ENCODE measurements around the gene ARHGAP32.
"Not testable (repeated sequence)": the region's sequence is repeated elsewhere in the genome, so short reads cannot be mapped to it uniquely, and the experiment has no call there.

ARHGAP32 gene

GRCh38 chr11:128929991-128930390, 262.1 kb downstream of the ARHGAP32 start:
- no peak for DNase-seq (ENCODE audit: low spot score)

DNA sequence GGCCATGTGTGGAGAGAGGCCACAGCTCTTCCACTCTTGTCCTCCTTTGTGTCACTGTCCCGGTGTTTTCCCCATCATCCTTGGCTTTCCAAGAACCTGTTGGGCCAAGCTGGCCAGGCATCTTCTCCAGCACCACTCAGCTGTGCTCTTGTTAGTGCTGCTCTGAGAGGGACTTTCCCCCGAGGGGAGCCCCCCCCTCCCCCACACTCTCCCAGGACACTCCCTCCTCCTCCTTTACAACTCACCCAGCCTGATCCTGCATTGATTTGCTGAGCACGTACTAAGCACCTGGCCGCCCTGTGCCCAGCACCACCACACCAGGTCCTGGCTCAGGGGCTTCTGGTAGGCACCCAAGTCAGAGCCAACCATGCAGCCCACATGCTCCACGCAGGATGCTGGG, 262.7 kb downstream of the ARHGAP32 start:
- DNase-seq (ENCODE audit: low spot score) = no peak

DNA sequence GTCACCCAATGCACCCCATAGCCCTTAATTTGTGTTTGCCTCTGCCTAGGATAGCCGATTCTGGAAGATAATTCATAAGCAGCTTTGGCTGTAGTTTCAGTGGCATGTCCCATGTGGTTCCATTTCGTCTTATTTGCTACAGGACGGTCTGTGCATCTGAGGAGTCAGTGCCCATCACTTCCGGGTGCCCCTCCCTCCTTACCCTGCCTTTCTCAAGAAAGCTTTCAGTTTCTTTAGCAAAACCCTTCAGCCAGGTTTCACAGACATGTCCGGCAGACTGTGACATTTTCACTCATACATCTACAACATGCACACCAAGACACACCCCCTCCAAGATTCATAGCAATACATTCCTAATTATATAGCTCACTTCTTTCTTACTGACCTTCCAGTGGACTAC, 263.7 kb downstream of the ARHGAP32 start:
- DNase-seq (ENCODE audit: low spot score) = no peak

DNA sequence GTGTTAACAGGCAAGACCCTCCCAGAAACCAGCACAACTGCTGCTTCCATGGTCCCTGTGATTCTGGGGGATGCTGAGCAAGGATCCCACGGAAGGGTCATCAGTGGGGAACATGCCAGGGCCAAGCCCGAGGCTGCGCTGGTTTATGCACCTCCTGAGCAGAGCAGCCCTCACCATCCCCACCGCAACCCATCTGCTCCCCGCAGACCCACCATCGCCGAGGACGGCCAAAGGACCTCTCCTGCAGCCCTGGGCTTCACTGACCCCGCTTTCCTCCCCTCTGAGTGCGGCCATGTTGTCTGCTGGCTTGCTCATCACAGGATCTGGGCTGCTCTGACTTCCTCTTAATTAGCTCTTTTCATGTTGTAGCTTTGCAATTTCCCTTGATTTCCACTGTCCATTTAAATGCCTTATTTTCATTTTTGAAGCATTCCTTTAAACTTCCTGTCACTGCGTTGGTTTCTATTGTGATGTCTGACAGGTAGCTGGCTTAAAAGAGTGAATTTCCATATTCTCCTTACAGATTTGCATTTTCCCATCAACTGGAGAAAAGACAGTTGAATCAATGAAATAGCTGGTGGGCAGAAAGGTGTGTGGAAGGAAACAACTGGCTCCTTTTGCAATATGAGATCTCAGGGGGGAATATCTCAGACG, 264.3 kb downstream of the ARHGAP32 start:
- DNase-seq (ENCODE audit: low spot score) = no peak

DNA sequence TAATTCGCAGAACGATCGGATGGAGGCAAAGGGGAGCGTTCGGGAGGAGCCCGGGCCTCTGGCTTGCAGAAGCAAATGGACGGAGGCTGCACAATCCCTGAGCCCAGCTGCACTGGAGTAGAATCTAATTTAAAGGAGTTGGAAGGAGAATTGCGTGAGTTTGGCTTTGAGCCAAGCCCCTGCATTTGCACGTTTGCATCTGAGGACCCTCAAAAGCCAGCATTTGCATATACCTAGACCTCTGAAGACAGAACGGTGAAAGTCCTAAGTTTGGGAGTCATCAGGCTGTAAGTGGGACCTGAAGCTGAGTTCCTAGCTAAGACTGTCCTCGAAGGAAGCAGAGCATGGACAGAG, 265.0 kb downstream of the ARHGAP32 start:
- DNase-seq (ENCODE audit: low spot score) = no peak

GRCh38 chr11:128926437-128927107, 265.6 kb downstream of the ARHGAP32 start:
- DNase-seq (ENCODE audit: low spot score) = no peak

GRCh38 chr11:128926000-128926399, 266.1 kb downstream of the ARHGAP32 start:
- no peak for DNase-seq (ENCODE audit: low spot score)

DNA sequence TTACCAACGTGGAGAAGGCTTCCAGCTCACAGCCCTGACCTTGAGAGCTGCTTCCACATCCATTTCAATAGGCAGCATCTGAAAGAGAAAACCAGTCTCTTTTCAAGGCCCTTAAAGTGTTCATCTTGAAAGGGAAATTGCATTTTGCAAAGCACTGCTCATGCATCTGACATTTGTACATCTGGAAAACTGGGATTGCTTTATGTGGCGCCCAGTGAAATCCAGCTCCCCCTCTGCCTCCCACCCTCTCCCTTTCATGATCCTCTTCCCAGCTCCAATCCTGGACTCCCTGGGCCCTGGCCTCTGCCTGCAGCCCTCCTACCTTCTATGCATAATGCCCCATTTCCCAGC, 266.9 kb downstream of the ARHGAP32 start:
- no peak for DNase-seq (ENCODE audit: low spot score)

DNA sequence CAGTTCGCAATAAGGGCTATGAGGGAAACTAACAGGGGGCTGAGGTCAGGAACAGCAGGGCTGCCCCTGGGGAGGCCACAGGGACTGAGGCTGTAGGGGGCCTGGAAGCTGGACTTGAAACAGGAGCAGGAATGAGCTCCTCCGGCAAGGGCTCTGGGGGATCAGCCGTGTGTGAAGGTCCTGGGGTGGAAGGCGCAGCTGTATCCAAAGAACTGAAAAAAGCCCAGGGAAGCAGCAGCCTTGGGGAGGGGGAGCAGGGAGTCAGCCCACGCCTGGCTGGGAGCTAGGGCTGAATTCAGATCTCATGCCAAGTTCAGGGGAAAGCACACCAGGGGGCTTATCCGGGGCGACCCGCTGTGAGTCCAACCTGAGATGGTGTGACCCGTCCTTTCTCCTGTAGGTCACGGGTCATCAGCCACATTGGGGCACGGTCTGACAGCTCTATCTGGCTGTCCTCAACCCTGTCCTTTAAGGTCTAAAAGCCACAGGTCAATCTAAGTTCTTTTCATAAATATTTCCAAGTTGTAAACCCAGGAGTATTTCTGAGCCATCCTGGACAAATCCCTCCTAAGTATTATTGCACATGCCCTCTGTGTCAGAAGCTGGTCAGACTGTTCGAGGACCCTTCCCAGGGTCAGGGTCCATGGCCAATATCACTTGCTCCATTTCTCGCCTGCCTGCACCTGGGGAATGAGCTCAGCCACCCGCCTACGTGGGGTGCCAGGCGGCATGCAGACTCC, 267.4 kb downstream of the ARHGAP32 start:
- DNase-seq (ENCODE audit: low spot score) = no peak

- no peak for DNase-seq (ENCODE audit: low spot score)
Observed at GRCh38 chr11:128924104-128924503, 268.0 kb downstream of the ARHGAP32 start.

GRCh38 chr11:128921793-128922192, 270.3 kb downstream of the ARHGAP32 start:
- no peak for DNase-seq (ENCODE audit: low spot score)

DNA sequence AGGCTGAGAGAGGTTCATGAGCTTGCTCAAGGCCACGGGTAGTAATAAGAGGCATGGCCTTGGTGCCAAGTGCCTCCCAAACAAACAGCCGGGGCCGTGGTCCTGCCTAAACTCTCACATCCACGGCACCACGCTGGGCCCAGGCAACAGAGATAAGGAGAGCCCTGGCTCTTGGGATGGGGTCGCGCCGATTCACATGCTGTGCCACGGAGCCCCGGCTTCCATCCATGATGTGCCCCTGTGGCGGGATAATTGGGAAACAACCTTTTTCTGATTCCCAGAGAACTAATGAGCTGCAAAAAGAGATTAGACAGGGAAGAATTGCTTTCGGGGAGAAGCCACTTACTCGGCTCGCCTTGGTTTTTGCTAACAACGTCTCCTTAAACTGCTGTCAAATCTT, 271.5 kb downstream of the ARHGAP32 start:
- no peak for DNase-seq (ENCODE audit: low spot score)

DNA sequence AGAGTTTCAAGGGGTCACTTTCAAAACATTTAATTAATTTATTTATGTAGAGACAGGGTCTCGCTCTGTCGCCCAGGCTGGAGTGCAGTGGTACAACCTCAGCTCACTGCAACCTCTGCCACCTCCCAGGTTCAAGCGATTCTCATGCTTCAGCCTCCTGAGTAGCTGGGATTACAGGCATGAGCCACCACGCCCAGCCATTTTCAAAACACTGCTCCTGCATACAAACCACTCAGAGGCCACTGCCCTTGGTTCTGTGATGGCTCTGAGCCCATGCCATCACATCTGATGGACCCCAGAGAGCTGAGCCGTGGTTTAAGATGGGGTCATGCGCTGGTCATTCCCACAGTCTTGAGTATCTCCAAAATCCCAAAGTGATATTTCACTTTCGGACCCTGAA, 272.5 kb downstream of the ARHGAP32 start:
- DNase-seq (ENCODE audit: low spot score) = not testable (repeated sequence)

DNA sequence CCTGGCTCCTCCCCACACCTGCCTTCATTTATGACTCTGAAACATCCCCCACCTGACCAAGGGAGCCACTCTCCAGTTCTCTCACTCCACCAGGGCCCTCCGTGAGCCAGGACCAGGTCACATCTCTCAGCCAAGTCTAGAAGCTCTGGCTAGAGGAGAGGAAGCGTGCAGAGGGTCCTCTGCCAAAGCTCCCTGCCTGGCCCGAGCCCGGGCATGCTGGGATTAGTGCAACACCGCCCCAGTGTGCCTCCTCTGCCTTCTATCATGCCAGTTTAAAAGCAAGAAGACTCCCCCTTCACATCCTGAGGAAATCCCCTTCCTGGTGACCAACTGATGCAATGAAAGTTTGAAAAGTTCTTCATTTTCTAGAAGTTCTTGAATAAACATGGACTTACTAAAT, 272.9 kb downstream of the ARHGAP32 start:
- DNase-seq (ENCODE audit: low spot score) = no peak

- DNase-seq (ENCODE audit: low spot score) = no peak
Observed at GRCh38 chr11:128917144-128917724, 274.9 kb downstream of the ARHGAP32 start.

DNA sequence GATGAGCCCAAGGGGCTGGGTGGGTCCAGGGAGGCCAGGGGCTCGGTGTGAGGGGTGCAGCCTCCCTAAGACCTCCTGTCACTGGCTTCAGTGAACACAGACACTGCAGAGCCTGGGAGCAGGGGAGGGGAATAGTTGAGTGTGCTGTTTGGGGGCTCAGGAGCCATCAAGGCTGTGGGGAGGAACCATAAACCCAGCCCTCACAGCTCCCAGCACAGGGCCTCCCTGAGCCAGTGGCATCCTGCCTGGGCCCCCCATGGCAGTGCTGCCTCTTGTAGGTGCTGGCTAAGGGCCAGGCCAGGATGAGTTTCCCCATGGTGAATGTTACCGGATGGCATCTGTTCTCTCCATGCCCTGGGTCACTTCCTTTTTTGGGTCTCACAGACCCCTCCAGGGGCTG, 275.4 kb downstream of the ARHGAP32 start:
- no peak for DNase-seq (ENCODE audit: low spot score)

DNA sequence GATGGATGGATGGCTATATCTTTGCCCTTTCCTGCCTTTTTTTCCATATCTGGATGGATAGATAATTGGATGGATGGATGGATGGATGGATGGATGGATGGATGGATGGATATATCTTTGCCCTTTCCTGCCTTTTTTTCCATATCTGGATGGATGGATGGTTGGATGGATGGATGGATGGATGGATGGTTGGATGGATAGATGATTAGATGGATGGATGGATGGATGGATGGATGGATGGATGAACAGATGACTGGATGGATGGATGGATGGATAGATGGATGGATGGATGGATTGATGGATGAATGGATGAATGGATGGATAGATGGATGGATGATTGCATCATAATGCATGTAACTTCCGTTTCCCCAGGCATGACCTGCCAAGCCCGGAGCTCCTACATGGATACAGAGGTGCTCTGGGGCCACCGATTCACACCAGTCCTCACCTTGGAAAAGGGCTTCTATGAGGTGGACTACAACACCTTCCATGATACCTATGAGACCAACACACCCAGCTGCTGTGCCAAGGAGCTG, 276.0 kb downstream of the ARHGAP32 start:
- DNase-seq (ENCODE audit: low spot score) = no peak

GRCh38 chr11:128915149-128915521, 277.0 kb downstream of the ARHGAP32 start:
- DNase-seq (ENCODE audit: low spot score) = no peak

All from CD4-positive, alpha-beta T cell treated with Interleukin-6 at 100 ng/mL for 8 hours (primary cell).